ENCODE data around the gene CLK2. TPM values are rescaled to one million over a fixed set of nuclear protein-coding genes. Genes with fewer than 3 reads are reported as not detected.

The CLK2 gene
- total and polyA plus RNA-seq, 2 of the 8 experiments (the other 6 are each of a cell fraction or from before 2014, with no cell fraction given): 62.2 to 76.0 TPM

GRCh38 chr1:155218854-155219591 lies 54.3 kb downstream of the CLK2 start (continued):
- TF ChIP-seq MAX (IDR thresholded peaks at IDR 0.05) (no peak), RXRA (IDR thresholded peaks at IDR 0.05; ENCODE audit: insufficient read depth, low read depth, low read length) (no peak), POLR2A (IDR thresholded peaks at IDR 0.05; ENCODE audit: control extremely low read depth in 1 of 2, low read depth in 2 of 2, low read length in 2 of 2) (no peak), USF2 (IDR thresholded peaks at IDR 0.05; ENCODE audit: low read length) (peak; percentile 99), JUN (IDR thresholded peaks at IDR 0.05; ENCODE audit: low read depth, low read length) (no peak), RAD21 (IDR thresholded peaks at IDR 0.05 in 1 of 2, conservative IDR thresholded peaks at IDR 0.05 in 1 of 2; ENCODE audit: low read depth in 2 of 2, low read length in 2 of 2) (no peak), SP4 (IDR thresholded peaks at IDR 0.05; ENCODE audit: low read length) (peak; percentile 99), CBX8 (IDR thresholded peaks at IDR 0.05; ENCODE audit: borderline replicate concordance, low read depth, low read length) (no peak), EGR1 (IDR thresholded peaks at IDR 0.05; ENCODE audit: borderline replicate concordance, low read depth, low read length) (no peak), CTBP2 (IDR thresholded peaks at IDR 0.05; ENCODE audit: borderline replicate concordance, insufficient read depth, insufficient read length, low read length) (no peak), TEAD4 (IDR thresholded peaks at IDR 0.05; ENCODE audit: low read depth, low read length) (no peak)
- TF ChIP-seq, protein P1, sequence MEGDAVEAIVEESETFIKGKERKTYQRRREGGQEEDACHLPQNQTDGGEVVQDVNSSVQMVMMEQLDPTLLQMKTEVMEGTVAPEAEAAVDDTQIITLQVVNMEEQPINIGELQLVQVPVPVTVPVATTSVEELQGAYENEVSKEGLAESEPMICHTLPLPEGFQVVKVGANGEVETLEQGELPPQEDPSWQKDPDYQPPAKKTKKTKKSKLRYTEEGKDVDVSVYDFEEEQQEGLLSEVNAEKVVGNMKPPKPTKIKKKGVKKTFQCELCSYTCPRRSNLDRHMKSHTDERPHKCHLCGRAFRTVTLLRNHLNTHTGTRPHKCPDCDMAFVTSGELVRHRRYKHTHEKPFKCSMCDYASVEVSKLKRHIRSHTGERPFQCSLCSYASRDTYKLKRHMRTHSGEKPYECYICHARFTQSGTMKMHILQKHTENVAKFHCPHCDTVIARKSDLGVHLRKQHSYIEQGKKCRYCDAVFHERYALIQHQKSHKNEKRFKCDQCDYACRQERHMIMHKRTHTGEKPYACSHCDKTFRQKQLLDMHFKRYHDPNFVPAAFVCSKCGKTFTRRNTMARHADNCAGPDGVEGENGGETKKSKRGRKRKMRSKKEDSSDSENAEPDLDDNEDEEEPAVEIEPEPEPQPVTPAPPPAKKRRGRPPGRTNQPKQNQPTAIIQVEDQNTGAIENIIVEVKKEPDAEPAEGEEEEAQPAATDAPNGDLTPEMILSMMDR (IDR thresholded peaks at IDR 0.05; ENCODE audit: control extremely low read depth in 1 of 3, insufficient read depth in 1 of 3, low read depth in 1 of 3, low read length in 3 of 3): no peak

All from H1 (cell line).